ENCODE results near the gene PHTF1. TPM values are rescaled to one million over a fixed set of nuclear protein-coding genes. Genes with fewer than 3 reads are reported as not detected.

The PHTF1 gene
- total and polyA plus RNA-seq, 2 donors (not counting 1 experiment from before 2014, with no cell fraction given) = 3.6 to 18.5 TPM

- H3K4me3 ChIP-seq (ENCODE audit: control extremely low read depth in 1 of 5, extremely low read depth in 1 of 5, insufficient read depth in 1 of 5, low read depth in 2 of 5, low read length in 4 of 5) = no peak overlapping the region
- intact Hi-C loops (cut with micrococcal nuclease) = no loop called here
- no peak overlapping the region for H3K9ac ChIP-seq (ENCODE audit: low read length)
- DNase-seq (no peak), ATAC-seq (ENCODE audit: low read depth) (no peak)
- H3K27me3 ChIP-seq (replicated peaks in 1 of 4; ENCODE audit: control extremely low read depth in 1 of 4, control insufficient read depth in 3 of 4, insufficient read depth in 4 of 4, low read length in 3 of 4) = no peaks in the 10 kb centered on the region
- POLR2A ChIA-PET = interaction anchor here (0.7 kb wide), 1 partner anchor 136 kb away, joined by 5 read pairs; no protein-coding TSS in a partner anchor
- H3K36me3 ChIP-seq (replicated peaks in 1 of 2; ENCODE audit: control extremely low read depth in 1 of 2, control insufficient read depth in 1 of 2, extremely low read depth in 1 of 2, insufficient read depth in 2 of 2, low read length in 1 of 2) = peaks cover 3 to 5% of the 10 kb centered on the region in 2 experiments
- H4K20me1 ChIP-seq (ENCODE audit: control insufficient read depth, insufficient read depth, low read length, poor library complexity, severe bottlenecking) = peaks cover 17% of the 10 kb centered on the region
- no peaks in the 10 kb centered on the region for H3K9me3 Mint-ChIP-seq (ENCODE audit: insufficient read depth)
- no peak for TF ChIP-seq CTCF (IDR thresholded peaks at IDR 0.05)
- TF ChIP-seq EZH2 (IDR thresholded peaks at IDR 0.05; ENCODE audit: borderline replicate concordance, insufficient read depth, low read depth, low read length, poor library complexity, severe bottlenecking) = no peak
- H3K27ac ChIP-seq (ENCODE audit: low read length in 2 of 2) = no peak overlapping the region
- no CpG with 5 or more reads among the region's 4 CpGs for WGBS (ENCODE audit: insufficient coverage)
- no peaks in the 10 kb centered on the region for H3K9me3 ChIP-seq (ENCODE audit: control extremely low read depth in 1 of 3, control insufficient read depth in 2 of 3, insufficient read depth in 1 of 3, low read length in 2 of 3)
- H3K4me2 ChIP-seq (replicated peaks; ENCODE audit: low read depth, low read length, poor library complexity, severe bottlenecking) = no peak overlapping the region
- CTCF ChIA-PET = interaction anchor here (1.5 kb wide), 1 partner anchor 10 kb away, joined by 3 read pairs; no protein-coding TSS in a partner anchor
- H3K4me1 ChIP-seq (ENCODE audit: control insufficient read depth in 2 of 2, insufficient read depth in 2 of 2, low read length in 2 of 2) = peaks cover 14 to 15% of the 10 kb centered on the region in 2 donors
- no peak overlapping the region for H3K27ac Mint-ChIP-seq
- no peak overlapping the region for H2AFZ ChIP-seq (ENCODE audit: insufficient read depth, low read depth, low read length, poor library complexity, severe bottlenecking)
- H3K4me3 Mint-ChIP-seq = no peak overlapping the region
- H3K79me2 ChIP-seq (ENCODE audit: control insufficient read depth, insufficient read depth, low read length) = peaks cover 57% of the 10 kb centered on the region
- no peaks in the 10 kb centered on the region for H3K4me1 Mint-ChIP-seq
- no peaks in the 10 kb centered on the region for H3K27me3 Mint-ChIP-seq
Observed at GRCh38 chr1:113777561-113777960, 18.3 kb upstream of the PHTF1 start.

- no peak overlapping the region for H3K27ac Mint-ChIP-seq
- Histone ChIP-seq H2AFZ (ENCODE audit: insufficient read depth, low read depth, low read length, poor library complexity, severe bottlenecking) (no peak overlapping the region), H3K9me3 (ENCODE audit: control extremely low read depth in 1 of 3, control insufficient read depth in 2 of 3, insufficient read depth in 1 of 3, low read length in 2 of 3) (no peaks in the 10 kb centered on the region), H4K20me1 (ENCODE audit: control insufficient read depth, insufficient read depth, low read length, poor library complexity, severe bottlenecking) (no peaks in the 10 kb centered on the region), H3K4me3 (ENCODE audit: control extremely low read depth in 1 of 5, extremely low read depth in 1 of 5, insufficient read depth in 1 of 5, low read depth in 2 of 5, low read length in 4 of 5) (no peak overlapping the region), H3K4me1 (ENCODE audit: control insufficient read depth in 2 of 2, insufficient read depth in 2 of 2, low read length in 2 of 2) (no peaks in the 10 kb centered on the region), H3K4me2 (replicated peaks; ENCODE audit: low read depth, low read length, poor library complexity, severe bottlenecking) (no peak overlapping the region), H3K27me3 (replicated peaks in 1 of 4; ENCODE audit: control extremely low read depth in 1 of 4, control insufficient read depth in 3 of 4, insufficient read depth in 4 of 4, low read length in 3 of 4) (no peaks in the 10 kb centered on the region), H3K36me3 (replicated peaks in 1 of 2; ENCODE audit: control extremely low read depth in 1 of 2, control insufficient read depth in 1 of 2, extremely low read depth in 1 of 2, insufficient read depth in 2 of 2, low read length in 1 of 2) (peaks cover 18 to 27% of the 10 kb centered on the region in 2 experiments), H3K27ac (ENCODE audit: low read length in 2 of 2) (no peak overlapping the region), H3K79me2 (ENCODE audit: control insufficient read depth, insufficient read depth, low read length) (peaks cover 13% of the 10 kb centered on the region), H3K9ac (ENCODE audit: low read length) (no peak overlapping the region)
- no peaks in the 10 kb centered on the region for H3K9me3 Mint-ChIP-seq (ENCODE audit: insufficient read depth)
- ChIA-PET CTCF (no interaction called here), POLR2A (no interaction called here)
- WGBS (ENCODE audit: insufficient coverage) = no CpG with 5 or more reads among the region's 1 CpG
- no peak for DNase-seq
- no peaks in the 10 kb centered on the region for H3K27me3 Mint-ChIP-seq
- intact Hi-C loops (cut with micrococcal nuclease) = no loop called here
- no peak overlapping the region for H3K4me3 Mint-ChIP-seq
- no peak for TF ChIP-seq EZH2 (IDR thresholded peaks at IDR 0.05; ENCODE audit: borderline replicate concordance, insufficient read depth, low read depth, low read length, poor library complexity, severe bottlenecking)
- TF ChIP-seq CTCF (IDR thresholded peaks at IDR 0.05) = no peak
- peaks cover 12% of the 10 kb centered on the region for H3K4me1 Mint-ChIP-seq
- no peak for ATAC-seq (ENCODE audit: low read depth)
Observed at GRCh38 chr1:113770031-113770430, 10.7 kb upstream of the PHTF1 start.
